GM21423 (cell line): ENCODE results near the gene SKIC2.
A peak's percentile ranks its signal among the peaks of the same experiment; 100 is the strongest.
"Not testable (repeated sequence)": the region's sequence is repeated elsewhere in the genome, so short reads cannot be mapped to it uniquely, and the experiment has no call there.

Source experiments
- ATAC-seq: cut with Tn5 transposase; IDR thresholded peaks from one replicate; pipeline ENCODE4 v1.9.1; 2021; ENCODE audit warnings: mild to moderate bottlenecking, moderate library complexity; ENCODE audit not compliant: unreplicated experiment

The SKIC2 gene

DNA sequence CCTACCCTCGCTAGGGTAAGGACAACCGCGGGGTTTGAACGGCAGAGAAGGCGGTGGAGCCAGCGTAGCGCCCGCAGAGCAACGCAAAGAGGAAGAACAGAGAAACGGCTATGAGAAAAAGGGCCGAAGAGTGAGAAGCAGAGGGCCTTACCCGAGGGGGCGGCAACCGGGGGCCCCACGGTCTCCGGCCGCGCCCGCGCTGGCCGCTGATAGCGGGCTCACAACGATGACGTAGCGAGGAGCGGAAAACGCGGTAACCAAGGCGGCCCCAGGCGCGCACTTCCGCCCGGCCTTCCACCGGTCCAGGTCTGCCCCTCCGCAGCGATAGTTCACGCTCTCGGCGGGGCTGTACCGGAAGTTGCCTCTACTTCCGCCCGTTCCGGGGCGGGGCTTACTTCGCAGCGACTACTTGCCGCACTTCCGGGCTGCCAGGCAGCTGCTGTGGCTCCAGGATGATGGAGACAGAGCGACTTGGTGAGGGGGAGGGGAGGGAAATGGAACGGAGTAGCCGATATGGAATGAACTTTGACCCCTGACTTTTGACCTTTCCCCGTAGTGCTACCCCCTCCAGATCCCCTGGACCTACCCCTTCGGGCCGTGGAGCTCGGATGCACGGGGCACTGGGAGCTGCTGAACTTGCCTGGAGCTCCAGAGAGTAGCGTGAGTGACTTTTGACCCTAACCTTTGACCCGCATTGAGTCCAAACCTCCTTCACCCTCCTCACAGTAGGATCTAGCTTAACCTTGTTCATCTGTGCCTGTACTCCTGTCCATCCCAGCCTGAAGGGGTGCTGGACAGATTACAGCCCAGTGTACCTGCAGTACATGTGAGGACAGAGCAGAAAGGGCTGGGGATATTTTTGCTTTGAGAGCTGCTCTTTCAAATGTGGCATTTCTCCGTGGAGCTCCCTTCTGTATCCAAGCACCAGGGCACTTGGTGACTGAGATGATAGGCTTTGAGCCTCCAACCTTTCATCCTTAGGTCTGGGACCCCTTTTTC, at the start of gene SKIC2, which contains the start of gene NELFE:
SKIC2 (plus strand) TSS at position 435 of the 999 bp plus-strand sequence; CDS start at position 453, 18 bp downstream.
NELFE (minus strand) TSS at position 231 of the 999 bp plus-strand sequence. CDS start 525 bp downstream, outside the sequence.
- ATAC-seq: peak; percentile 96

DNA sequence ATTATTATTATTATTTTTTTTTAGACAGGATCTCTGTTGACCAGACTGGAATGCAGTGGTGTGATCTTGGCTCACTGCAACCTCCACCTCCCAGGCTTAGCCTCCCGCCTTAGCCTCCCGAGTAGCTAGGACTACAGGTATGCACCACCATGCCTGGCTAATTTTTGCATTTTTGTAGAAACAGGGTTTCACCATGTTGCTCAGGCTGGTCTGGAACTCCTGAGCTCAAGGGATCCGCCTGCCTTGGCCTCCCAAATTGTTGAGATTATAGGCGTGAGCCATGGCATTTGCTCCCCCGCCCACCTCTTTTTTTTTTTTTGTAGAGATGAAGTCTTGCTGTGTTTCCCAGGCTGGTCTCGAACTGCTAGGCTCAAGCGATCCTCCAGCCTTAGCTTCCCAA, 49.7 kb upstream of the SKIC2 start:
- ATAC-seq: not testable (repeated sequence)

DNA sequence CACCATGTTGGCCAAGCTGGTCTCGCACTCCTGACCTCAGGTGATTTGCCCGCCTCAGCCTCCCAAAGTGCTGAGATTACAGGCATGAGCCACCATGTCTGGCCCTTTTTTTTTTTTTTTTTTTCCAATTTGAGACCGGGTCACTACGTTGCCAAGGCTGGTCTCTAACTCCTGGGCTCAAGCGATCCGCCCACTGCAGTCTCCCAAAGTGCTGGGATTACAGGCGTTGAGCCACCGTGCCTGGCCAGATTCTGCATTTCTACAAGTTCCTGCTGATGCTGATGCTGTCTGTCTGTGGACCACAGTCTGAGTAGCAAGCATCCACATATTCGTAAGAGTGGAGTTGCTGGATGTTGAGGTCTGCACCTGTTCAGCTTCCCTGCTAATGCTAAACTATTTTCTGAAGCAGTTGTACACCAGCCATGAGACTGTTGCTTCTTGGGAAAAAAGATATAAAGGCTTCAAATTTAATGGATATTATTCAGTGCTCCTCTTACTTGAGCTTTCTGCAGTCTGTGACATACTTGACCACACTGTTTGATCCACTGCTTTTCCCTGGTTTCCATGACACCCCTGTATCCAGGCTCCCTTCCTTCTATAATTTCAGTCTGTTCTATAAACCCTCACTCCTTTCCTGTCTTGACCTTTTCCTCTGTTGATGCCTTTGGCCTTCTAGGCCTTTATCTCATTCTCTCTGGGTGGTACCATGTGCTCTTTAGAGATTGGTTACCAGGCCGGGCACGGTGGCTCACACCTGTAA, 47.0 kb upstream of the SKIC2 start:
- ATAC-seq: no peak

DNA sequence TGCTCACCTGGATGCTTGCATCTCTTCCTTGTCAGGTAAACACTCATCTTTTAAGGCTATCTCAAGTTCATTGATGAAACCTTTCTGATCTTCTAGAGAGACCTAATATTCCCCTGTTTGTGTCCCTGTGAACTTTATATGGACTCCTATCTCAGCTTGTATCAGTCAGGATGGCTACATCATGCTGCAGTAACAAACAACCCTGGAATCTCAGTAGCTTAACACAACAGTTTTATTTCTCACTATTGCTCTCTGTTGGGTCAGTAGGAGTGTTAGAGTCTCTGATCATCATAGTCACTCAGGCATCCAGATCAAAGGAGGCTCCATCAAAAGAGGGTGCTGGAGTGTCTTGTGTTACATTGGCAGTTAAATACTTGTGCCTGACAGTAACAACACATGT, 43.6 kb upstream of the SKIC2 start:
- no peak for ATAC-seq

DNA sequence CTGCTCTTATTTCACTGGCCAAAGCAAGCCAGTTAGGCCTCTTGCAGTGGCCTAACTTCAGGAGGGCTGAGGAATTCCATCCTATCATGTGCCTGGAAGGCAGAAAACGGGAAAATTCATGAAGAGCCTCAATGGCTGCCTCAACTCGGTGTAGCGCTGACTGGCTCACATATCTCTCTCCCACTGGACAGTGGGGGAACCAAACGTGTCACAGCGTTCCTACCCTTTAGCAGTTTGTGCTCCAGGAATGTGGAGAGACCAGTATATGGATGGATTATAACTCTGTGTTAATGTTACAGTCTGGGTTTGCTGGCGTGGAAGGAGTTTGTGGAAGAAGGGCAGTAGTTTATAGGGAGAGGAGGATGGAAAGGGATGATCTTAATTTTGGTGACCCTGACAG, 43.2 kb upstream of the SKIC2 start:
- no peak for ATAC-seq

DNA sequence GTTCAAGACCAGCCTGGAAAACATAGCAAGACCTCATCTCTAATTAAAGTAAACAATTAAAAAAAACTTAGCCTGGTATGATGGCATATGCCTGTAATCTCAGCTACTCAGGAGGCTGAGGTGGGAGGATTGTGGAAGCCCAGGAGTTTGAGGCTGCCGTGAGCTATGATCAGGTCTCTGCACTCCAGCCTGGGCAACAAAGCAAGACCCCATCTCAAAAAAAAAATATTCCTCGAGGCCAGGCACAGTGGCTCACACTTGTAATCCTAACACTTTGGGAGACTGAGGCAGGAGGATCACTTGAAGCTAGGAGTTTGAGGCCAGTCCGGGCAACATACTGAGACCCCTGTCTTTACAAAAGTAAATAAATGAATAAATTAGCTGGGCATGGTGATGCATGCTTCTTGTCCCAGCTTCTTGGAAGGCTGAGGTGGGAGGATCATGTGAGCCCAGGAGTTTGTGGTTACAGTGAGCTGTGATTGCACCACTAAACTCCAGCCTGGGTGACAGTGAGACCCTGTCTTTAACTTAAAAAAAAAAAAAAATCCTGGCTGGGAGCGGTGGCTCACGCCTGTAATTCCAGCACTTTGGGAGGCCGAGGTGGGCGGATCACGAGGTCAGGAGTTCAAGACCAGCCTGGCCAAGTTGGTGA, 40.8 kb upstream of the SKIC2 start:
- no peak for ATAC-seq

DNA sequence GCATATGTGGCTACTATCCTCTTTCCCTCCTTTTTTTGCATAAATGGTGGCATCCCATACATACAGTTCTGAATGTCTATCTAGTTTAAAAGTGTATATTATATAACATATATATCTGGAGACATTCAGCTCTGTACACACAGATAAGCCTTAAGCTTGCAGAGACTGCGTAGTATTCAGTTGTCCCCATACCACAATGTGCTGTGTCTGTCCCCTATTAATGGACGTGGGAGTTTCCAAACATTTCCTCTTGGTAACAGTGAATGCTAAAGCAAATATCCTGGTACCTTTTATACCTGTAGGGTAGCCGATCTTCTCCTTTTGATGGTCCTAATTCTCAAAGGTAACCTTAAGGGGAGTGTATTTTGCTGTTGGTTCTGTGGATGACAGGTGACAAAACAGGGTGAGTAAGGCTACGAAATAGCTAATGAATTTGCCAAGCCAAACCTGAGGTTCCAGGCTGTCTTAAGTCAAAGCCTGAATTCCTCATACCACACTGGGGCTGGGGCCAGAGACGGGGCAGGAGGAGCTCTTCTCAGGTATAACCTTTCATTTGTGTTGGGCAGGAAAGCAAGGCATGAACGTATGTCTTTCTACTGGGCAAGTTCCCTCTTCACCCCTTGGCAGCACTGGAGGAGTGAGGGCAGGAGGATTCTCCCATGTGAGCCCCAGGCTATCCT, 39.2 kb upstream of the SKIC2 start:
- ATAC-seq: no peak

DNA sequence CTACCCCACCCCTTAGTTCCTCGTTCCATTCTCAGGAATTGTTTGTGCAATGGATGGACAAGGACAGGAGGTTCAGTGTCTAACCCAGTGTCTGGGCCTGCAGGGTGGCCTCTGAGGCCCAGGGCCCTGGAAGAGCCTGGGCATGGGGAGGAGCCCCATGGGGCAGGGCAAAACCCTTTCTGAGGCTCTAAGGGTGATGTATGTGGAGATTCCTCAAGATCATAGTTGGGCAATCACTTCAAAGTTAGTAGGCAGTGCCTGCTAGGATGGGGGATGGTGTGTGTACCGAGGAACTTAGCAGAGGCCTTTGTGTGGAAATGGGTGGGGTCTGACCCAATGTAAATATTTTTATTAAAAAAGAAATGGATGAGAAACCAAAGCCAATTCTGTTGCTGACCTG, 38.2 kb upstream of the SKIC2 start:
- no peak for ATAC-seq

DNA sequence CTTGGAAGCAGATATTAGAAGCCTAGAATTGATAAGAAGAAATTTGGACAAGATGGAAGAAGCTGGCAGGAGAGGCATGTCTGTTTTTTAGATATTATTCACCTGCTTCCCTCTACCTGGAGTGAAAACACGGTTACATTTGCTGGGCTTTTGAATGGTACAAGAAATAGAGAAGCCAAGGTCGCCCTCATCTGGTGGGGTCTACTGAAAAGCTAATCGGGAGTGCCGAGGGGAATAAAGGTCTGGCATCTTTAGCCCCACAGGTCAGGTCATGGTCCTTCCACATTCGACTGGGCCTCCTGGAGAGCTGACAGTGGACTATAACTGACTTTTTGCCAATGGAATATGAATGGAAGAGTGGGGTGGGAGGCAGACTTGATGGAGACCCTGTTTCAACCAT, 36.0 kb upstream of the SKIC2 start:
- ATAC-seq: no peak

DNA sequence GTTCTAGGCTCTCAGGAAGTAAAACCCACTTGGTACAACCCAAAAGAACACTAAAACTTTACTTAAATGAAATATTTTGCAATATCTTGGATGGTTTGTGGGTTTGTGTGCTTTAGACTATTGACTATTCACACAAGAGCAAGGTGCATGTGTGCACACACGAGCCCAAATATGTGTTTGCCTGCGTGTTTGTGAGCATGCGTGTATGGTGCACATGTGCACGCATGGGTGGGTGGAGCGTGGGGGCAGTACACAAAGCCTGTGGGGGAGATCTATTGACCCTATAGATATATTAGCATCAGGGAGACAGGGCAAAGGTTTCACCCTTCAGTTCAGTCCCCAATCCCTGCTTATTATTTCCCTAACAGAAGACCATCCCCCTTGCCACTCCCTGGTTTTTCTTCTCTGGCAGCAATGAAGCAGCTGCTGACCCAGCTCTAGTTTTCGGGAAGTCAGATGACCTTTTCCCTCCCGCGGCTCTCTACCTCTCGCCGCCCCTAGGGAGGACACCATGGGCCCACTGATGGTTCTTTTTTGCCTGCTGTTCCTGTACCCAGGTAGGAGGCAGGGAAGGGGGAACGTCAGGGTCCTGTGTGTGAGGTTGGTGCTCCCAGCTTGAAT, 31.6 kb upstream of the SKIC2 start, which contains the start of gene C2:
C2 (plus strand) TSS at position 476 of the 621 bp plus-strand sequence; CDS start at position 512, 36 bp downstream.
- ATAC-seq: no peak

DNA sequence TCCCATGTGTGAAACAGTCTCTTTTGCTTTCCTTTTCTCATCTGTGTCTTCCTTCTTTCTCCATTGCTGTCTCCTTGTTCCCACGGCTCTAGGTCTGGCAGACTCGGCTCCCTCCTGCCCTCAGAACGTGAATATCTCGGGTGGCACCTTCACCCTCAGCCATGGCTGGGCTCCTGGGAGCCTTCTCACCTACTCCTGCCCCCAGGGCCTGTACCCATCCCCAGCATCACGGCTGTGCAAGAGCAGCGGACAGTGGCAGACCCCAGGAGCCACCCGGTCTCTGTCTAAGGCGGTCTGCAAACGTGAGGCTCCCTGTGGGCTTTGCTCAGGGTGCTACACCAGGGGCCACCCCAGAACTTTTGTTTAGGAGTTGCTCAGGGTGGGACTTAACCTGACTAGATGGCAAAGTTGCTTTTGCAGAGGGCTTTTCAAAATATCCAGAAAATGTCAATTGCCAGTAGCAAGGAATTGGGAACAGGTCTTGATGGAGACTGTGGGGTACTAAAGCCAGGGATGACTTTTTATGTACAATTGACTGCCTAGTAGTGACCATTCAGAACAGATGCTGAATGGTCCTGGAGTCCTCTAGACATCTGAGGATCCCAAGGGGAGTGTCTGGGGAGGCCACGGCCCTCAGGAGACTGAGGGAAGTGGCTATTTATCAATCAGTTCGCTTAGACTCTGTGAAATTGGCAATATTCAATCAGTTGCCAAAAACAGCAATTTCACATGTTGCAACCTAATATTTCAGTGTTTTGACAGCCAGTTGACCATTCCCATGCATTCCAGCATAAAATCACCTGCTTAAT, 30.9 kb upstream of the SKIC2 start:
- no peak for ATAC-seq

DNA sequence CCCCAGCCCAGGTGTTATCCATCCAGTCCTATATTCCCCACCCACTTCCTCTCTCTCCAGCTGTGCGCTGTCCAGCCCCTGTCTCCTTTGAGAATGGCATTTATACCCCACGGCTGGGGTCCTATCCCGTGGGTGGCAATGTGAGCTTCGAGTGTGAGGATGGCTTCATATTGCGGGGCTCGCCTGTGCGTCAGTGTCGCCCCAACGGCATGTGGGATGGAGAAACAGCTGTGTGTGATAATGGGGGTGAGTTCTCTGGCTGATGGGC, 30.4 kb upstream of the SKIC2 start:
- ATAC-seq: no peak

DNA sequence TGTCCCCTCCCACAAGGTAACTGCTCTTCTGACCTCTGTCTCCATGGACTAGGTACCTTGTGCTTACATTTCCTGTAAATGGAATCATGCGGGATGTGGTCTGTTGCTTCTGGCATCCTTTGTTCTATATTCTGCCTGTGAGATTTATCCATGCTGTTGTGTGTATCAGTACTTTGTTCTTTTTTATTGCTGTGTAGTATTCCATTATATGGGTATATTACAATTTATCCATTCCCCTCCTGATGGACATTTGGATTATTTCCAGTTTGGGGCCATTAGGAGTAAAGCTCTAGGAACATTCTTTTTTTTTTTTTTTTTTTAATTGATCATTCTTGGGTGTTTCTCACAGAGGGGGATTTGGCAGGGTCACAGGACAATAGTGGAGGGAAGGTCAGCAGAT, 28.0 kb upstream of the SKIC2 start:
- no peak for ATAC-seq

DNA sequence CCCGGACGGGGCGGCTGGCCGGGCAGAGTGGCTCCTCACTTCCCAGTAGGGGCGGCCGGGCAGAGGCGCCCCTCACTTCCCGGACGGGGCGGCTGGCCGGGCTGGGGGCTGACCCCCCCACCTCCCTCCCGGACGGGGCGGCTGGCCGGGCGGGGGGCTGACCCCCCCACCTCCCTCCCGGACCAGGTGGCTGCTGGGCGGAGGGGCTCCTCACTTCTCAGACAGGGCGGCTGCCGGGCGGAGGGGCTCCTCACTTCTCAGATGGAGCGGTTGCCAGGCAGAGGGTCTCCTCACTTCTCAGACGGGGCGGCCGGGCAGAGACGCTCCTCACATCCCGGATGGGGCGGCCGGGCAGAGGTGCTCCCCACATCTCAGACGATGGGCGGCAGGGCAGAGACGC, 26.8 kb upstream of the SKIC2 start:
- not testable (repeated sequence) for ATAC-seq

DNA sequence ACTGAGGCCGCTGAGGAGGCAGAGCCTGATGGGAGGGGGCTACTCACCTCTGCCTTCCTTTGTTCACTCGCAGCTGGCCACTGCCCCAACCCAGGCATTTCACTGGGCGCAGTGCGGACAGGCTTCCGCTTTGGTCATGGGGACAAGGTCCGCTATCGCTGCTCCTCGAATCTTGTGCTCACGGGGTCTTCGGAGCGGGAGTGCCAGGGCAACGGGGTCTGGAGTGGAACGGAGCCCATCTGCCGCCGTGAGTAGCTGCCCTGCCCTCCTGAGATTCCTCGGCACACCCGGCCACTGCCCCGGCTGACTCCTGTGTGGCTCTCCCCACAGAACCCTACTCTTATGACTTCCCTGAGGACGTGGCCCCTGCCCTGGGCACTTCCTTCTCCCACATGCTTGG, 25.4 kb upstream of the SKIC2 start:
- ATAC-seq: no peak

DNA sequence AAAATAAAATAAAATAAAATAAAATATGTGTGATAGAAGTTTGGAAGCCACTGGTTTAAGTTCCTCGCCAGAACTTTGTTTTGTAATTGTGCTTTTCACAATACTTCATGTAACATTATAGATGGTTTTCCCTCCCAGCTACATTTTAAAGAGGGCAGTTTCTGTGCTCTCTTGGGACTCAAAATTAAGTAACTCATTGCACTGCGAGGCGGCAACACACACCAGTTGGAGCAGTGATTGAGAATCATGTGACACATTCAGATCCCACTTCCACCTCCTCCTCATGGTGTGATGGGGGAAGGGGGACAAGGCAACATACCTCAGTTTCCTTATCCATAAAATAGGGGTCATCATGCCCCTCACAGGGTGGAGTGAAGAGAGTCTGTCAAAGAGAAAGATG, 24.0 kb upstream of the SKIC2 start:
- no peak for ATAC-seq

DNA sequence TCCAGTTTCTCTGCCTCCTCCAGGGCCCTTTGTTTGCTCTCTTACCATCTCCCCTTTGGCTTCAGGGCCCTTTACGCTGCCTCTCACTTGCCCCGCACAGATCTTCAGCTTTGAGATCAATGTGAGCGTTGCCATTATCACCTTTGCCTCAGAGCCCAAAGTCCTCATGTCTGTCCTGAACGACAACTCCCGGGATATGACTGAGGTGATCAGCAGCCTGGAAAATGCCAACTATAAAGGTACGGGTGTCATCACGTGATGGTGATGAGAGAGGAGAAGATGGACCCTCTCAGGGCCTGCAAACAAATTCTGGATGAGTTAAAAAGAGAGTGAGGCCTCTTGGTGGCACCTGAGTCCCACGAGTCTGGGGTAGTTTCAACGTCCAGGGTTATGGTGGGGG, 23.2 kb upstream of the SKIC2 start:
- no peak for ATAC-seq

DNA sequence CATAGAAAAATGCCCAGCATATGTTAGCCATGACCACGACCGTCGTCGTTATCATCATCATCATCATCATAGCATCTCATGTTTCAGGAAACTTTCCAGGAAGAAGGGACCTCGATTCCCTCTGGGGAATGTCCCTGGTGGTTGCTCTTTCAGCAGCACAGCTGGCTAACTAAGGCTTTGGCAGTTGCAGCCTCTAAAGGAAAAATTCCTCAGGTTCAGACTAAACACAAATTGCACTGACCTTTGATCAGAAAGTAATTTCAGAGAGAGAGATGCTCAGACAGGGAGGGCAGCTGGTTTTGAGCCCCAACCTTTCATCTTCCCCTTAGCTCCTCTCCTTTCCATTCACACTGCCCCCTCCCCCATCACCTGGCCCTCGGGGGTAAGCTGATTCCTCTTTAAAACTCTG, 18.7 kb upstream of the SKIC2 start:
- no peak for ATAC-seq

DNA sequence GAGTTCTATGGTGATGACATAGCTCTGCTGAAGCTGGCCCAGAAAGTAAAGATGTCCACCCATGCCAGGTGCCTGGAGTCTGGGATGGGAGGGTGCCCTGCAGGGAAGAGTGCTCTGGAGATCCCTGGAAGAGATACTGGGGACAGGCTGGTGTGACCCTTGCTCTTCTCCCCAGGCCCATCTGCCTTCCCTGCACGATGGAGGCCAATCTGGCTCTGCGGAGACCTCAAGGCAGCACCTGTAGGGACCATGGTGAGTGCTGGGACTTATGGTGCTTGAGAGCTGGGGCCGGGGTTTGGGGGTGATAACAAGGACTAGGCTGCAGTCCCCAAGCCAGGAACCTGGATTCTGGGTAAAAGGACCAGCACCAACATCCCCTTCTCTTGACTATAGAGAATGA, 15.2 kb upstream of the SKIC2 start:
- ATAC-seq: no peak

DNA sequence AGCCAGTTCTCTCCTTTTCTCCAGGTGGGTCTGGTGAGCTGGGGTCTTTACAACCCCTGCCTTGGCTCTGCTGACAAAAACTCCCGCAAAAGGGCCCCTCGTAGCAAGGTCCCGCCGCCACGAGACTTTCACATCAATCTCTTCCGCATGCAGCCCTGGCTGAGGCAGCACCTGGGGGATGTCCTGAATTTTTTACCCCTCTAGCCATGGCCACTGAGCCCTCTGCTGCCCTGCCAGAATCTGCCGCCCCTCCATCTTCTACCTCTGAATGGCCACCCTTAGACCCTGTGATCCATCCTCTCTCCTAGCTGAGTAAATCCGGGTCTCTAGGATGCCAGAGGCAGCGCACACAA, 13.8 kb upstream of the SKIC2 start:
- no peak for ATAC-seq
